ENCODE measurements around the gene SMG5. TPM values are rescaled to one million over a fixed set of nuclear protein-coding genes. Genes with fewer than 3 reads are reported as not detected.
A peak's percentile ranks its signal among the peaks of the same experiment; 100 is the strongest.

The SMG5 gene
- polyA plus RNA-seq, 3 donors = 4.4 to 72.4 (median 7.0) TPM

DNA sequence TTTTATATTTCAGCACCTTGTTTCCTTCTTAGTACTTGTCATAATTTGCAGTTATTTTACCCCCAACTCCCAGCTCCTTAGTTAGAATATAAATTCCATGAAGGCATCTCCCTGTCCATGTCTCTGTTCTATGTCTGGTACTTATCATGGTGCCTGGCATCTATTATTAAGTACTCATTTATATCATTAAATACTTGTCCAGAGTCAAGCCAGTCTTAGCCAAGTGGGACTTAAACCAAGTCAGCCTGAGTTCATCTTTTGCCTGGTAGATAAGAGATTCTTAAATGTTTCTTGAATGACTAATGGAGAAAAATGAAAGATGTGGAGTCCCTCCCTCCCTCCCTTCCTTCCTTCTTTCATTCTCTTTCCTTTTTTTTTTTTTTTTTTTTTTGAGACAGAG, 79.3 kb downstream of the SMG5 start:
- H3K79me2 ChIP-seq (ENCODE audit: insufficient read depth, low read length) = peaks cover 77% of the 10 kb centered on the region
- Mint-ChIP-seq H3K27me3 (ENCODE audit: low read depth in 3 of 3) (peaks cover 0 to 2% (median 0%) of the 10 kb centered on the region in 3 donors), H3K36me3 (peaks cover 43 to 70% of the 10 kb centered on the region in 2 donors), H3K4me3 (no peak overlapping the region), H3K9me3 (no peaks in the 10 kb centered on the region), H3K4me1 (peaks cover 16% of the 10 kb centered on the region), H3K27ac (peak overlapping the region in 1 of 7 donors; percentile 85)
- peaks cover 21 to 27% of the 10 kb centered on the region in 2 donors for H3K4me1 ChIP-seq (ENCODE audit: control insufficient read depth in 1 of 2, insufficient read depth in 2 of 2, low read length in 2 of 2)
- intact Hi-C loops (cut with micrococcal nuclease) = no loop called here
- H3K36me3 ChIP-seq (replicated peaks in 1 of 2; ENCODE audit: control insufficient read depth in 1 of 2, insufficient read depth in 2 of 2, low read length in 2 of 2) = peaks cover 67 to 87% of the 10 kb centered on the region in 2 donors
- TF ChIP-seq, protein P1, sequence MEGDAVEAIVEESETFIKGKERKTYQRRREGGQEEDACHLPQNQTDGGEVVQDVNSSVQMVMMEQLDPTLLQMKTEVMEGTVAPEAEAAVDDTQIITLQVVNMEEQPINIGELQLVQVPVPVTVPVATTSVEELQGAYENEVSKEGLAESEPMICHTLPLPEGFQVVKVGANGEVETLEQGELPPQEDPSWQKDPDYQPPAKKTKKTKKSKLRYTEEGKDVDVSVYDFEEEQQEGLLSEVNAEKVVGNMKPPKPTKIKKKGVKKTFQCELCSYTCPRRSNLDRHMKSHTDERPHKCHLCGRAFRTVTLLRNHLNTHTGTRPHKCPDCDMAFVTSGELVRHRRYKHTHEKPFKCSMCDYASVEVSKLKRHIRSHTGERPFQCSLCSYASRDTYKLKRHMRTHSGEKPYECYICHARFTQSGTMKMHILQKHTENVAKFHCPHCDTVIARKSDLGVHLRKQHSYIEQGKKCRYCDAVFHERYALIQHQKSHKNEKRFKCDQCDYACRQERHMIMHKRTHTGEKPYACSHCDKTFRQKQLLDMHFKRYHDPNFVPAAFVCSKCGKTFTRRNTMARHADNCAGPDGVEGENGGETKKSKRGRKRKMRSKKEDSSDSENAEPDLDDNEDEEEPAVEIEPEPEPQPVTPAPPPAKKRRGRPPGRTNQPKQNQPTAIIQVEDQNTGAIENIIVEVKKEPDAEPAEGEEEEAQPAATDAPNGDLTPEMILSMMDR (IDR thresholded peaks at IDR 0.05) = no peak
- no peak overlapping the region for H2AFZ ChIP-seq (ENCODE audit: insufficient read depth, low read depth, low read length, poor library complexity, severe bottlenecking)
- H3K4me2 ChIP-seq (replicated peaks; ENCODE audit: extremely low read depth, low read length, poor library complexity, severe bottlenecking) = no peak overlapping the region
- peaks cover 49% of the 10 kb centered on the region for H4K20me1 ChIP-seq (ENCODE audit: insufficient read depth, low read length)
- no peak overlapping the region for H3K4me3 ChIP-seq (replicated peaks in 1 of 3; ENCODE audit: low read depth in 2 of 3, low read length in 3 of 3)
- H3K9me3 ChIP-seq (replicated peaks in 1 of 2; ENCODE audit: control insufficient read depth in 1 of 2, insufficient read depth in 1 of 2, low read length in 2 of 2) = no peaks in the 10 kb centered on the region
- no peak overlapping the region for H3K27ac ChIP-seq (ENCODE audit: low read depth in 1 of 2, low read length in 2 of 2)
- no peaks in the 10 kb centered on the region for H3K27me3 ChIP-seq (ENCODE audit: control insufficient read depth in 2 of 2, insufficient read depth in 2 of 2, low read length in 2 of 2)
- no peak for DNase-seq
- H3K9ac ChIP-seq (ENCODE audit: insufficient read depth, low read length, poor library complexity, severe bottlenecking) = no peak overlapping the region

DNA sequence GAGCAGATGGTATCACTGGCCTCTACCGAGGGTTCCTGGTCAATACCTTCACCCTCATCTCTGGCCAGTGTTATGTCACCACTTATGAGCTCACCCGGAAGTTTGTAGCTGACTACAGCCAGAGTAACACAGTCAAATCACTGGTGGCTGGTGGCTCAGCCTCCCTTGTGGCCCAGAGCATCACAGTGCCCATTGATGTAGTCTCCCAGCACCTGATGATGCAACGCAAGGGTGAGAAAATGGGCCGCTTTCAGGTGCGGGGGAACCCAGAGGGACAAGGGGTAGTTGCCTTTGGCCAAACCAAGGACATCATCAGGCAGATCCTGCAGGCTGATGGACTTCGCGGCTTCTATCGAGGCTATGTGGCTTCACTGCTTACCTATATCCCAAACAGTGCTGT, 82.6 kb downstream of the SMG5 start:
- H3K4me3 ChIP-seq (replicated peaks in 1 of 3; ENCODE audit: low read depth in 2 of 3, low read length in 3 of 3) = no peak overlapping the region
- H2AFZ ChIP-seq (ENCODE audit: insufficient read depth, low read depth, low read length, poor library complexity, severe bottlenecking) = no peak overlapping the region
- peaks cover 89% of the 10 kb centered on the region for H3K79me2 ChIP-seq (ENCODE audit: insufficient read depth, low read length)
- H3K9ac ChIP-seq (ENCODE audit: insufficient read depth, low read length, poor library complexity, severe bottlenecking) = no peak overlapping the region
- no peaks in the 10 kb centered on the region for H3K9me3 Mint-ChIP-seq
- H3K4me2 ChIP-seq (replicated peaks; ENCODE audit: extremely low read depth, low read length, poor library complexity, severe bottlenecking) = no peak overlapping the region
- H3K4me3 Mint-ChIP-seq = no peak overlapping the region
- TF ChIP-seq, protein P1 (IDR thresholded peaks at IDR 0.05) = no peak
- intact Hi-C loops (cut with micrococcal nuclease) = no loop called here
- H3K36me3 Mint-ChIP-seq = peaks cover 34 to 65% of the 10 kb centered on the region in 2 donors
- H4K20me1 ChIP-seq (ENCODE audit: insufficient read depth, low read length) = peaks cover 80% of the 10 kb centered on the region
- H3K36me3 ChIP-seq (replicated peaks in 1 of 2; ENCODE audit: control insufficient read depth in 1 of 2, insufficient read depth in 2 of 2, low read length in 2 of 2) = peaks cover 59 to 86% of the 10 kb centered on the region in 2 donors
- no peaks in the 10 kb centered on the region for H3K9me3 ChIP-seq (replicated peaks in 1 of 2; ENCODE audit: control insufficient read depth in 1 of 2, insufficient read depth in 1 of 2, low read length in 2 of 2)
- H3K4me1 ChIP-seq (ENCODE audit: control insufficient read depth in 1 of 2, insufficient read depth in 2 of 2, low read length in 2 of 2) = peaks cover 28 to 36% of the 10 kb centered on the region in 2 donors
- H3K27me3 ChIP-seq (ENCODE audit: control insufficient read depth in 2 of 2, insufficient read depth in 2 of 2, low read length in 2 of 2) = no peaks in the 10 kb centered on the region
- H3K27ac ChIP-seq (ENCODE audit: low read depth in 1 of 2, low read length in 2 of 2) = no peak overlapping the region
- peaks cover 31% of the 10 kb centered on the region for H3K4me1 Mint-ChIP-seq
- DNase-seq = no peak
- peak overlapping the region in 1 of 7 donors; percentile 59 for H3K27ac Mint-ChIP-seq
- no peaks in the 10 kb centered on the region for H3K27me3 Mint-ChIP-seq (ENCODE audit: low read depth in 3 of 3)
- 96% methylated on average over 4 of the region's 8 CpGs for WGBS (ENCODE audit: insufficient coverage)

Other genes starting within 250 kb of the SMG5 start
- gene UBQLN4, start 229.0 kb downstream of the SMG5 start, polyA plus RNA-seq = 10 to 100 TPM in 1 of 3 donors, 1 to 10 TPM in 2; 2.3 to 15.9 (median 2.9) TPM
- gene LAMTOR2, start 228.0 kb downstream of the SMG5 start, polyA plus RNA-seq = 100 to 1,000 TPM in 2 of 3 donors, 10 to 100 TPM in 1; 99.8 to 227 (median 210) TPM
- gene RAB25, start 221.7 kb downstream of the SMG5 start, polyA plus RNA-seq = under 1 TPM in 1 of 3 donors, not detected in 2; 0.23 TPM
- not detected for gene MEX3A, start 200.4 kb downstream of the SMG5 start, polyA plus RNA-seq
- 10 to 100 TPM; 16.5 to 45.5 (median 24.7) TPM for gene LMNA, start 168.1 kb downstream of the SMG5 start, polyA plus RNA-seq
- 100 to 1,000 TPM in 2 of 3 donors, 10 to 100 TPM in 1; 72.3 to 121 (median 116) TPM for gene SEMA4A, start 129.2 kb downstream of the SMG5 start, polyA plus RNA-seq
- gene SLC25A44, start 88.7 kb downstream of the SMG5 start, polyA plus RNA-seq = 10 to 100 TPM; 17.1 to 28.8 (median 24.1) TPM
- 10 to 100 TPM; 83.7 to 90.4 (median 86.1) TPM for gene PMF1, start 69.8 kb downstream of the SMG5 start, polyA plus RNA-seq
- gene BGLAP, start 40.6 kb downstream of the SMG5 start, polyA plus RNA-seq = 1 to 10 TPM in 1 of 3 donors, not detected in 2; 2.2 TPM
- gene PAQR6, start 34.8 kb downstream of the SMG5 start, polyA plus RNA-seq = 1 to 10 TPM in 1 of 3 donors, not detected in 2; 7.7 TPM
- gene TMEM79, start 1.5 kb upstream of the SMG5 start, polyA plus RNA-seq = 10 to 100 TPM in 1 of 3 donors, 1 to 10 TPM in 2; 1.2 to 12.0 (median 1.4) TPM
- gene GLMP, start 12.9 kb upstream of the SMG5 start, polyA plus RNA-seq = 10 to 100 TPM; 24.3 to 59.6 (median 34.7) TPM
- not detected for gene VHLL, start 16.5 kb upstream of the SMG5 start, polyA plus RNA-seq
- gene CCT3, start 55.5 kb upstream of the SMG5 start, polyA plus RNA-seq = 10 to 100 TPM; 65.3 to 97.3 (median 94.8) TPM
- under 1 TPM in 1 of 3 donors, not detected in 2; 0.67 TPM for gene TSACC, start 55.7 kb upstream of the SMG5 start, polyA plus RNA-seq
- gene RHBG, start 86.4 kb upstream of the SMG5 start, polyA plus RNA-seq = under 1 TPM in 1 of 3 donors, not detected in 2; 0.08 TPM
- 10 to 100 TPM in 1 of 3 donors, 1 to 10 TPM in 2; 4.5 to 66.4 (median 8.0) TPM for gene MEF2D, start 217.9 kb upstream of the SMG5 start, polyA plus RNA-seq

All from CD14-positive monocyte (primary cell).